Non-pigmented ciliary epithelial cell (primary cell): ENCODE results near the gene NDUFA7.
"Not testable (repeated sequence)": the region's sequence is repeated elsewhere in the genome, so short reads cannot be mapped to it uniquely, and the experiment has no call there.

Experiments used
- DNase-seq: peaks from one replicate; pipeline ENCODE4 v3.0.0-alpha.2; 2010; ENCODE audit warnings: low read depth

Gene NDUFA7

DNA sequence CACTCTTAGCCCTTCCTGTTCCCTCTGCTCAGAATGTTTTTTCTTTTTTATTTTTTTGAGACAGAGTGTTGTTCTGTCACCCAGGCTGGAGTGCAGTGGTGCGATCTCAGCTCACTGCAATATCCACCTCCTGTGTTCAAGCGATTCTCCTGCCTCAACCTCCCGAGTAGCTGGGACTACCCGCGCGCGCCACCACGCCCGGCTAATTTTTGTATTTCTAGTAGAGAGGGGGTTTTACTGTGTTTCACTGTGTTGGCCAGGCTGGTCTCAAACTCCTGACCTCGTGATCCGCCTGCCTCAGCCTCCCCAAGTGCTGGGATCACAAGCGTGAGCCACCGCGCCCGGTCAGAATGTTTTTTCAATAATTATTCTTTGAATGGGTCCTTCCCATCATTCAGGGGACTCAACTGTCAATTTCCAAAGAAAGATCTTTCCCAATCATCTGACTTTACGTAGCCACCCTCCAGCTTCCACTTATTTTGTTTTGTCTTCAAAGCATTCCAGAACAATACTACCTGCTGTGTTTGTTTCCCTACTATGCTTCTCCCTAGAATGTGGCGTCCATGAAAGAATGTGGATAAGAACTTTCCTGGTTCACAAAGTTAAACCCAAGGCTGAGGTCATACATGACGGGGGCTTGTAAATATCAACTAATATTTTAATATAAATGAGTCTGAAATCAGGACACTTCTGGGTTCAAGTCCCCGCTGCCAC lies 1.2 kb downstream of the NDUFA7 start:
- DNase-seq, result no peak

- DNase-seq, result not testable (repeated sequence)
Observed at GRCh38 chr19:8318835-8319234, 2.3 kb downstream of the NDUFA7 start.

DNA sequence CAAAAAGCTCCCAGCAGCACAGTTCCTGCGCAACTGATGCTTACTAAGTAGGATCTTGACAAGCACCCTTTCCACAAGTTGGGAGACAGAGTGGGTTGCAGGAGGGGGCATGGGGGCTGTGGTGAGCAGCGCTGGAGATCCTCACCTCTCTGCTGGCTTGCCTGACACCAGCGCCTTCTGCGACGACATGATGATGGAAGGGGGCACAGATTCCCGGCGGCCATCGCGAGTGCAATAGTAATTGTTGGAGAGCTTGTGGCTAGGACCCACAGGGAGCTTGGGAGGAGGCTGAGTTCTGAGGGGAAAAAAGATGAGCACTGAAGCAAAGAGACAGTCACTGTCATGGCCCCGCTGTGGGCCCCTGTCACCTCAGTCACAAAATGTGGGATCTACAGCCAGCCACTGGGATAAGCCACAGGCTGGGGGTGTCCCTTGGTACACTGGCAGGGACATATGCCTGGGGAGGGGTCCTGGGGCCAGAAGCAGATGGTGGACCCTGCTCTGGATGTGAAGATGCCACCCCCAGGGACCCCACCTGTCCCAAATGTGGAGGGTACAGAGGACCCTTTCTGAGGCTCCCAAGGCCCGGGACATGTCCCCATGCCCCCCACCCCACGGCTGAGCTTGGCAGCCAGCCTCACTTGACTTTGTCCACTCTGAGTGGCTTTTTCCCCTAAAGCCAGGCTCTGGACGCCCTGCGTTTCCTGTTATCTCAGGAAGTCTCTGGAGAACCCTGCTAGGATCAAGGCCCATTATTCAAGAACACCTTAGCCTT lies 4.6 kb downstream of the NDUFA7 start:
- no peak for DNase-seq

DNA sequence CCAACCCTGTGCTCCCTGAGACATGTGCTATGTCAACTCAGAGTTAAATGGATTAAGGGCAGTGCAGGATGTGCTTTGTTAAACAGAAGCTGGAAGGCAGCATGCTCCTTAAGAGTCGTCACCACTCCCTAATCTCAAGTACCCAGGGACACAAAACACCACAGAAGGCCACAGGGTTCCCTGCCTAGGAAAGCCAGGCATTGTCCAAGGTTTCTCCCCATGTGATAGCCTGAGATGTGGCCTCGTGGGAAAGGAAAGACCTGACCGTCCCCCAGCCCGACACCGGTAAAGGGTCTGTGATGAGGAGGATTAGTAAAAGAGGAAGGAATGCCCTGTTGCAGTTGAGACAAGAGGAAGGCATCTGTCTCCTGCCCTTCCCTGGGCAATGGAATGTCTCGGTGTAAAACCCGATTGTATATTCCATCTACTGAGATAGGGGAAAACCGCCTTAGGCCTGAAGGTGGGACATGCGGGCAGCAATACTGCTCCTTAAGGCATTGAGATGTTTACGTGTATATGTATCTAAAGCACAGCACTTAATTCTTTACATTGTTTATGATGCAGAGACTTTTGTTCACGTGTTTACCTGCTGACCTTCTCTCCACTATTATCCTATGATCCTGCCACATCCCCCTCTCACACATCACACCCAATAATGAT lies 6.1 kb downstream of the NDUFA7 start:
- DNase-seq, result not testable (repeated sequence)

DNA sequence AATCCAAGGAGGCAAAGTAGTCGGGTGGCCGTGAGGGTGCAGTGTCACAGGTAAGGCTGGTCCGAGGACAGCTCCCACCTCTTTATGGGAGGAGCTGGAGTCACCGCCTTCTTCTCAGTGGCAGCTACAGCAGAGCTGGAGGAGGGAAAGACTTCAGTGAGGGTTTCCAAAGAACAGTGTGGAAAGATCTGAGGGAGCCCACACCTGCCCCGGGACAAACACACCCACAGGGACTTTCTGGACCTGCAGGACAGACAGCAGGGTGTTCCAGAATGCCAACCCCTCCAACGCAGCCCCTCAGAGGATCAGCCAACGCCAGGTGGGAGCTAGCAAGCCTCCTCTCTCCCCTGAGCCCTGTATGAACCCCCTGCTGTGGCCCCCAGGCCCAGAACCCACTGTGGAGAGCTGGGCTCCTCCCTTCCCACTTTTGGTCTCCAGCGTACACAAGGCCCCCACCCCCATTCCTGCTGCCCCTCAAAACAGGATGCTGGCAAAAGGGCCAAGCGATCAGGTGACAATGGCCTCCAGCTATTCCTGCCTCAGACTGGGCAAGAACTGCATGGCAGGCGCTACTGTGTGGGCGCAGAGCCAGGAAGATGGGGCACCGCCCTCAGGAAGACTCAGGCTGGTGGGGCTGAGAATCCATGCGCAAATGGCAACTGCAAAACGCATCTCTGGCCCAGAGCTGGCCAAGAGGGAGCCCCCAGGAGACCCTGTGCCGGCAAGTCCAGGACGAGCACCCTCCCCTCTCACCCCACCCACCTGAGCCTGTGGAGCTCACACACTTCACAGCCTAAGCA lies 9.5 kb downstream of the NDUFA7 start:
- no peak for DNase-seq

- DNase-seq, result no peak
Observed at GRCh38 chr19:8310342-8311055, 10.7 kb downstream of the NDUFA7 start.

DNA sequence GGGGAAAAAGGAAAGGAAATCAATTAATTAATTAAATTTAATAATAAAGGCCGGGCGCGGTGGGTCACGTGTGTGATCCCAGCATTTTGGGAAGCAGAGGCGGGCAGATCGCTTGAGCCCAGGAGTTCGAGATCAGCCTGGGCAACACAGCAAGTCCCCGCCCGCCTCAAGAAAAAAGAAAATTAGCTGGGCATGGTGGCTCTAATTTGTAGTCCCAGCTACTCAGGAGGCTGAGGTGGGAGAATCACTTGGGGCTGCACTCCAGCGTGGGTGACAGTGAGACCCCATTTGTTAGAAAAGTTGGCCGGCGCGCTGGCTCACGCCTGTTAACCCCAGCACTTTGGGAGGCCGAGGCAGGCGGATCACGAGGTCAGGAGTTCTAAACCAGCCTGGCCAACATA lies 12.3 kb downstream of the NDUFA7 start:
- no peak for DNase-seq

GRCh38 chr19:8307965-8308866 lies 13.0 kb downstream of the NDUFA7 start, which contains the start of gene CD320:
Gene CD320 (minus strand): TSS chr19:8308358. CDS start chr19:8308290, 68 bp downstream.
- DNase-seq, result peak; percentile 47

DNA sequence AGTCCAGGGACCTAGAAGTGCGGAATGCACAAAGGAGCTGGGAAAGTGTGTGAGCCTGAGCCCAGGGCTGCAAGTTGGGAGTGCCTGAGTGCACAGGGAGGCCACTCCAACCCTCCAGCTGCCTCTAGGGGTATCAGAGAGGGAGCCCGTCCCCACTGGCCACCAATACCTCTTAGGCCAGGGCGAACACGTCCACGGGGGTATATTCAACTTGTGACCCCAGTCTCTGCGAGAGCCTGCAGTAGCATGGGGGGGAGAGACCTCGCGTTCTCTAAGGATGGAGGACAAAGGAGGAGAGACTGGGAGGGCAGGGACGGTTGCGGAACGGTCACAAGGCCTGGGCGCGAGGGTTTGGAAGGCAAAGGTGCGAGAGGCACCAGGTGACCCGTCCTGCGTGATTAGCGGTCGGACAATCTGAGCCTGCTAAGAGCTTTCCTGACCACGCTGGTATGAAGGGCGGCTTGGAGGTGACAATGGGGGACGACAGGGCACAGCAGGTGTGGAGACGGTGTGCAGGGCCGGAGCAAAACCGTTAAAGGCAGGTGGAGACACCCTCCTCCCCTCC lies 13.7 kb downstream of the NDUFA7 start:
- no peak for DNase-seq

- no peak for DNase-seq
Observed at GRCh38 chr19:8306235-8307054, 14.7 kb downstream of the NDUFA7 start.

GRCh38 chr19:8305798-8306197 lies 15.4 kb downstream of the NDUFA7 start:
- DNase-seq, result no peak

- DNase-seq, result no peak
Observed at GRCh38 chr19:8304841-8305621, 16.1 kb downstream of the NDUFA7 start.

DNA sequence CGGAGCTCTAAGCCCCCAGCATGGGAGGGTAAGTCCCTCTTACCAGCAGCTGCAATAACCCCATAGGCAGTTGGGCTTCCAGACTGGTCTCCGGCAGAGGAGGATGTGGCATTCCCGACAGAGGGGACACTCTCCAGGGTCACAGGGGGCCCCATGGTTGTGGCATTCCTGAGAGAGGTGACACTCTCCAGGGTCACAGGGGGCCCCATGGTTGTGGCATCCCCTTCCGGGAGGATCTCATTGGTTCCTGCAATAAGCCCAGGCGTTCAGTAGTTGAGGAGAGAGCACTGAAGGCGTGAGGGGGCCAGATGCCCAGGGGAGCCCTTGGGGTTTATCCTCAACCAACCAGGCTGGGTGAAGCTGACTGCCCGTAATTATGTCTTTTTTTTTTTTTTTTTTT lies 18.4 kb downstream of the NDUFA7 start:
- DNase-seq, result no peak

GRCh38 chr19:8302357-8302691 lies 18.9 kb downstream of the NDUFA7 start:
- DNase-seq, result no peak

- not testable (repeated sequence) for DNase-seq
Observed at GRCh38 chr19:8291337-8291736, 29.8 kb downstream of the NDUFA7 start.

DNA sequence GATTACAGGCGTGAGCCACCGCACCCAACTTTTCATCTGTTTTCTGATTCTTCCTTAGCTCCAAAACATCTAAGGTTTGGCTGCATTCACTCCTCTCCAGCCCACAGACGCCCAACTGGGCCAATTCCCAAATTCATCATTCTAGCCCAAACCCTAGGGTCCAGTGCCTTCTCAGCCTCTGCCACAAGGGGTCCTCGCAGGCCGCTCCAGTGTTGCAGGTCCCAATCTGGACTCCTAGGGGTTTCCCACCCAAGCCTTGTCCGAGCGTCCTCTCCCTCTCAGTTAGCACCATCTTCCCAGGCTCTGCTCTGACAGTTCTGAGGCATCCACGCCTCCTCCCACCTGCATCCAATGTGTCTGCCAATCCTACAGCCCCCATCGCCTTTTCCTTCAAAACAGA lies 44.7 kb downstream of the NDUFA7 start:
- DNase-seq, result not testable (repeated sequence)

DNA sequence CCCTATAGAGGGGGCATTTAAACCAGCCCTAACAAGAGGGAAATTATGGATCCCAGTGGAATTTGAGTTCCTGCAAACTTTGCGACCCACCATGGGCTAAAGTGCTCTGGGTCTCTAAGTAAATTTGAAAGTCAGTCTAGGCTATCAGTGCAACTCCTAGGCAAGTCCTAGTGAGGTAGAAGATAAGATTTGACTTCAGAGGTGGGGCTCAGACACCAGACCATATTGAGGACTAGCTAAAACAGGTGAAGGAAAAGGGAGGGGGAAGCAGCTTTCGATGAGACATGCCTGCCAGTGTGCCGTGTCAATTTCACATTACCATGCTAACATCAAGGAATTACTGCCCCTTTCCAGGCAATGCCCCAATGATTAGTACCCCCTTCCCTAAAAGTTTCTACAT lies 51.5 kb downstream of the NDUFA7 start:
- DNase-seq, result no peak

DNA sequence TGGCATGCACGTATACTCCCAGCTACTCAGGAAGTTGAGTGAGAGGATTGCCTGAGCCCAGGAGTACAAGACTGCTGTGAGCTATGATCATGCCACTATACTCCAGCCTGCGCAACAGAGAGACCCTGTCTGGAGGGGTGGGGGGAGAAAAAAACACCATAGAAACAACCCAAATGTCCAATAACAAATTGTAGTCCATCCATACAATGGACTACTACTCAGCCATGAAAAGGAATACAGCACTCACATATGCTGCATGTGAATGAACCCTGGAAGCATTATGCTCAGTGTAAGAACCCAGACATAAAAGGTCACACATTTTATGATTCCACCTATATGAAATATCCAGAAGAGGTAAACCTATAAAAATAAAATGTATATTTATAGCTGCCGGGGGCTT lies 55.3 kb downstream of the NDUFA7 start:
- no peak for DNase-seq
